AG04449 (cell line): ENCODE measurements around the gene ZBTB7C.

Experiments
- CTCF ChIA-PET: fragments of 350-600 bp; formaldehyde crosslinking; extraction: SDS; loops from one replicate; lab custom pipeline; 2021; ENCODE audit warnings: antibody characterized with exemption; lab: Yijun Ruan, JAX
- POLR2A ChIA-PET: fragments of 400-600, 350-600 bp; formaldehyde crosslinking; extraction: SDS; loops from one replicate; lab custom pipeline; 2020; ENCODE audit warnings: antibody characterized with exemption, inconsistent platforms; lab: Yijun Ruan, JAX
- DNase-seq: peaks from one replicate; pipeline ENCODE4 v3.0.0-alpha.2; 2010; ENCODE audit warnings: low read depth, low spot score
- H3K4me3 ChIP-seq: 2 replicates; pipeline ENCODE4 v1.5.1; 2011; ENCODE audit warnings: low read depth, mild to moderate bottlenecking, control low read depth, low read length
- CTCF ChIP-seq: IDR thresholded peaks from one replicate; pipeline ENCODE4 v1.5.1; 2011; ENCODE audit warnings: mild to moderate bottlenecking, moderate library complexity, low read length, control low read depth, inconsistent platforms; ENCODE audit not compliant: insufficient read depth; ENCODE audit errors: missing control alignments

Gene ZBTB7C

GRCh38 chr18:48295586-48296311, 113.4 kb downstream of the ZBTB7C start:
- no peak for DNase-seq
- peak; percentile 44 for TF ChIP-seq CTCF
- no peak overlapping the region for H3K4me3 ChIP-seq
- ChIA-PET POLR2A (no interaction called here), CTCF (interaction anchor here (1.2 to 2.2 kb wide), 3 partner anchors 10 to 150 kb away, joined by 3 to 14 read pairs (median 3); no protein-coding TSS in a partner anchor)

GRCh38 chr18:48294899-48295585, 114.1 kb downstream of the ZBTB7C start:
- ChIA-PET CTCF (interaction anchor here (1.0 to 2.2 kb wide), 3 partner anchors 9 to 151 kb away, joined by 3 to 14 read pairs (median 3); no protein-coding TSS in a partner anchor), POLR2A (no interaction called here)
- DNase-seq: no peak
- no peak overlapping the region for H3K4me3 ChIP-seq
- no peak for TF ChIP-seq CTCF

DNA sequence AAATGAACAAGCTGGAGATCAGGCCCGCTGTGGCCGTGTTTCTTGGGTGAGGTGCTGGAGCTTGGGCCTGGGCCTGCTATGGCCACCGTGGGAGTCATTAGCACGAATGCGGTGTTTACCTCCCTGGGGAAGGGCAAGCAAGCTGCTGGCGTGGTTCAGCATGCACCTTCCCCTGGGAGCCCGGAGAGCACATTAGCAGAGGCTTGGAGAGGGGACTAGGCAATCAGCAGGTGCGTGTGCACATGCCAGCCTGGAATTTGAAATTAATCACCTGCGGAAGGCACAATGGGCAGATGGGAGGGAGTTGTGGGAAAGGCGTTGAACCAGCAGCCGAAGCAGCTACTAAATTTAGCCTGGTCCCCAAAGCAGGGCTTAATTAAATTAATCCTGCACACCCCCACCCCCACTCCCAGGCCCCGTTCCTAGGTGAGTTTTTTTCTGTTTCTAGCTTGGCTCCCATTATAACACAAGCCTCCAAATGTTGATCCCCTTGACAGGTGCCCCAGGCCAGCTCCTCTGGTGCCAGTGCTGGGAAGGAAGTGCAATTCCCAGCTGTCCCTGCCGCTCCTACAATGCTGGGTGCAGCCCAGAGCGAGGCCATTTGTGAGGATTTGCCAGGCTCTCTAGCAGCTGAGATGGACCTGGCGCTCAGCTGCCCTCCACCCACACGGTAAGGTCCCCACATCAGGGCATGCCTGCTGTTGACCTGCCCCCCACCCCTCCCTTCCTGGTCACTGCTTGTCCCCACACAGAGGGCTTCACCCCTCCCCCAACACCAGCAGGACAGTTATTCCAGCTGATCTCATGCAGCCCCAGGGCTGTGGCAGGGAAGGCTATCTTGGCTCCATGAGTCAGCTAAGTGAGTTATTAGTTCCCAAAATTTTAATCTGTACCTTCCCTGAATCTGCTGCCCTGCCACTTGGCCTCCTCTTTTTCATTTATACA, 115.0 kb downstream of the ZBTB7C start:
- no peak overlapping the region for H3K4me3 ChIP-seq
- no peak for TF ChIP-seq CTCF
- CTCF ChIA-PET: interaction anchor here (1.0 to 2.2 kb wide), 2 partner anchors 8 to 152 kb away, joined by 3 to 14 read pairs; no protein-coding TSS in a partner anchor
- POLR2A ChIA-PET: no interaction called here
- DNase-seq: no peak

GRCh38 chr18:48292782-48293424, 116.3 kb downstream of the ZBTB7C start:
- no peak for TF ChIP-seq CTCF
- no peak for DNase-seq
- ChIA-PET POLR2A (no interaction called here), CTCF (no interaction called here)
- H3K4me3 ChIP-seq: no peak overlapping the region

- no peak for DNase-seq
- H3K4me3 ChIP-seq: no peak overlapping the region
- no peak for TF ChIP-seq CTCF
- ChIA-PET CTCF (no interaction called here), POLR2A (no interaction called here)
Observed at GRCh38 chr18:48292229-48292628, 117.0 kb downstream of the ZBTB7C start.
